Activated B cell treated with CpG ODN at 0.5 μM for 24 hours (primary cell): Measurements from ENCODE around the gene BACE2. TPM values are rescaled to one million over a fixed set of nuclear protein-coding genes. Genes with fewer than 3 reads are reported as not detected.

Source experiments
- ATAC-seq: fragments of 200-7000 bp; cut with Tn5 transposase; one replicate; pipeline ENCODE4 v1.10.0; 2021; ENCODE audit warnings: low read depth, mild to moderate bottlenecking, moderate library complexity
- CTCF ChIA-PET: fragments of 350-600 bp; sonication (Branson Sonifier 250); formaldehyde crosslinking; loops from one replicate; lab custom pipeline; 2021; ENCODE audit warnings: antibody characterized with exemption; lab: Charles Lee
- POLR2A ChIA-PET: fragments of 350-600 bp; sonication (Branson Sonifier 250); formaldehyde crosslinking; loops from one replicate; lab custom pipeline; 2021; ENCODE audit warnings: antibody characterized with exemption; lab: Charles Lee
- DNase-seq: peaks from one replicate; pipeline ENCODE4 v3.0.0; 2022
- H3K27ac Mint-ChIP-seq: one replicate; pipeline ENCODE4 v1.8.0; 2020; ENCODE audit warnings: mixed read lengths
- H3K27me3 Mint-ChIP-seq: one replicate; pipeline ENCODE4 v1.8.0; 2021; ENCODE audit warnings: mixed read lengths
- H3K36me3 Mint-ChIP-seq: one replicate; pipeline ENCODE4 v1.8.0; 2021; ENCODE audit warnings: low read depth, mixed read lengths
- H3K4me1 Mint-ChIP-seq: one replicate; pipeline ENCODE4 v1.8.0; 2021; ENCODE audit warnings: mixed read lengths
- H3K4me3 Mint-ChIP-seq: one replicate; pipeline ENCODE4 v1.8.0; 2020; ENCODE audit warnings: mild to moderate bottlenecking, mixed read lengths
- H3K9me3 Mint-ChIP-seq: one replicate; pipeline ENCODE4 v1.8.0; 2020; ENCODE audit warnings: mixed read lengths
- CTCF ChIP-seq: fragments of 200-600 bp; IDR thresholded peaks from one replicate; pipeline ENCODE4 v1.8.0; 2022; ENCODE audit warnings: antibody characterized with exemption, mild to moderate bottlenecking
- intact Hi-C: fragments of 100-400 bp; cut with micrococcal nuclease; formaldehyde crosslinking; loops from one replicate; pipeline ENCODE4 v1.15.1; 2024
- total RNA-seq: library from RNA; stranded (reverse); gene quantifications from 2 replicates; pipeline ENCODE4 v1.2.3, GENCODE V29; 2022

The BACE2 gene
- total RNA-seq, 1 donor from 2014 or later, result 17.1 TPM

- Mint-ChIP-seq H3K27me3 (no peaks in the 10 kb centered on the region), H3K27ac (no peak overlapping the region), H3K4me1 (no peaks in the 10 kb centered on the region), H3K36me3 (no peaks in the 10 kb centered on the region), H3K4me3 (no peak overlapping the region), H3K9me3 (no peaks in the 10 kb centered on the region)
- ChIA-PET CTCF (no interaction called here), POLR2A (no interaction called here)
- DNase-seq (no peak), ATAC-seq (no peak)
- intact Hi-C loops, result no loop called here
- no peak for TF ChIP-seq CTCF
Measured at GRCh38 chr21:41327753-41328152, 159.8 kb downstream of the BACE2 start.

- POLR2A ChIA-PET, result no interaction called here
- DNase-seq (no peak), ATAC-seq (no peak)
- TF ChIP-seq CTCF, result no peak
- Mint-ChIP-seq H3K27ac (no peak overlapping the region), H3K9me3 (peaks cover 1% of the 10 kb centered on the region), H3K4me1 (no peaks in the 10 kb centered on the region), H3K4me3 (no peak overlapping the region), H3K27me3 (peaks cover 5% of the 10 kb centered on the region), H3K36me3 (no peaks in the 10 kb centered on the region)
- intact Hi-C loops, result no loop called here
- CTCF ChIA-PET, result no interaction called here
Measured at GRCh38 chr21:41328660-41329607, 161.0 kb downstream of the BACE2 start.

Other genes with a start within 250 kb of the BACE2 start
- gene FAM3B, start 148.6 kb downstream of the BACE2 start, total RNA-seq, result not detected in 2 replicates
- gene MX2, start 193.9 kb downstream of the BACE2 start, total RNA-seq, result 32.6 and 34.4 TPM in 2 replicates